Tibial artery (tissue), 4 donors: ENCODE data around the gene FBXO42.

Source experiments
- DNase-seq, 2 donors: peaks; one replicate each; pipeline ENCODE4 v3.0.0-alpha.2; 2019
- H3K27ac ChIP-seq, 2 donors: fragments of 200-600 bp; sonication (generic) in 1 of 2; 1 replicate in 1 of 2; 2 replicates in 1 of 2; pipeline ENCODE4 v1.5.1; 2018 to 2019; ENCODE audit warnings: mild to moderate bottlenecking in 1 of 2
- H3K27me3 ChIP-seq, 2 donors: fragments of 200-600 bp; sonication (generic) in 1 of 2; one replicate each; pipeline versions ENCODE4 v1.5.1 to v1.6.0; 2016 to 2019
- H3K36me3 ChIP-seq, 3 donors: fragments of 200-600 bp; sonication (generic) in 2 of 3; one replicate each; pipeline ENCODE4 v1.5.1; 2016 to 2019; ENCODE audit warnings: mild to moderate bottlenecking in 2 of 3
- H3K4me1 ChIP-seq, 4 donors: fragments of 200-600 bp; sonication (generic) in 2 of 4; 1 replicate in 3 of 4; 2 replicates in 1 of 4; pipeline ENCODE4 v1.5.1; 2016 to 2019
- H3K4me3 ChIP-seq, 2 donors: fragments of 200-600 bp; sonication (generic) in 1 of 2; 1 replicate in 1 of 2; 2 replicates in 1 of 2; pipeline ENCODE4 v1.5.1; 2018 to 2019; ENCODE audit warnings: mild to moderate bottlenecking in 2 of 2
- H3K9me3 ChIP-seq, 3 donors: fragments of 200-600 bp; sonication (generic) in 1 of 3; one replicate each; pipeline ENCODE4 v1.5.1; 2016 to 2019
- CTCF ChIP-seq, 2 experiments: fragments of 200-600 bp in 1 of 2; fragments of 450-650 bp in 1 of 2; IDR thresholded peaks; one replicate each; pipeline ENCODE4 v1.5.1; 2017 to 2019; ENCODE audit warnings: antibody characterized with exemption in 2 of 2, mild to moderate bottlenecking in 1 of 2, moderate library complexity in 1 of 2
- intact Hi-C: fragments of 100-400 bp; cut with DNase I; formaldehyde crosslinking; loops from one replicate; pipeline ENCODE4 v1.15.0; 2023; ENCODE audit warnings: low total_unique reads

FBXO42 gene

GRCh38 chr1:16356867-16357266, 4.6 kb upstream of the FBXO42 start:
- no peak overlapping the region for H3K4me3 ChIP-seq
- peaks cover 0 to 24% (median 11%) of the 10 kb centered on the region in 4 donors for H3K4me1 ChIP-seq
- no peaks in the 10 kb centered on the region for H3K27me3 ChIP-seq
- intact Hi-C loops, result loop anchor here (10.0 kb wide), 1 partner anchor 62 kb away; no protein-coding TSS in a partner anchor
- no peak for DNase-seq
- H3K9me3 ChIP-seq, result no peaks in the 10 kb centered on the region
- H3K36me3 ChIP-seq, result no peaks in the 10 kb centered on the region
- TF ChIP-seq CTCF (IDR thresholded peaks at IDR 0.05), result no peak
- no peak overlapping the region for H3K27ac ChIP-seq

- intact Hi-C loops, result loop anchor here (5.0 to 10.0 kb wide), 2 partner anchors 60 to 107 kb away; no protein-coding TSS in a partner anchor
- TF ChIP-seq CTCF (IDR thresholded peaks at IDR 0.05), result no peak
- DNase-seq, result peak in 1 of 2 donors; percentile 67
Measured at GRCh38 chr1:16354619-16355018, 2.3 kb upstream of the FBXO42 start.

GRCh38 chr1:16352842-16353535, 709 bp upstream of the FBXO42 start:
- intact Hi-C loops, result loop anchor here (5.0 to 10.0 kb wide), 2 partner anchors 58 to 106 kb away; no protein-coding TSS in a partner anchor
- TF ChIP-seq CTCF (IDR thresholded peaks at IDR 0.05), result no peak
- H3K36me3 ChIP-seq, result no peaks in the 10 kb centered on the region
- peak; percentile 12 to 57 for DNase-seq
- H3K4me1 ChIP-seq, result peaks cover 0 to 47% (median 23%) of the 10 kb centered on the region in 4 donors
- H3K4me3 ChIP-seq, result peak overlapping the region; percentile 68 to 86
- no peaks in the 10 kb centered on the region for H3K9me3 ChIP-seq
- H3K27ac ChIP-seq, result peak overlapping the region; percentile 87 to 91
- H3K27me3 ChIP-seq, result no peaks in the 10 kb centered on the region

More at GRCh38 chr1:16354619-16355018, 2.3 kb upstream of the FBXO42 start:
- Histone ChIP-seq H3K4me1 (peaks cover 0 to 31% (median 15%) of the 10 kb centered on the region in 4 donors), H3K4me3 (no peak overlapping the region), H3K27ac (peak overlapping the region; percentile 87 to 91), H3K27me3 (no peaks in the 10 kb centered on the region), H3K9me3 (no peaks in the 10 kb centered on the region), H3K36me3 (no peaks in the 10 kb centered on the region)

GRCh38 chr1:16351456-16351993, 755 bp downstream of the FBXO42 start:
- Histone ChIP-seq H3K4me3 (peak overlapping the region; percentile 68 to 86), H3K36me3 (no peaks in the 10 kb centered on the region), H3K9me3 (no peaks in the 10 kb centered on the region), H3K27me3 (no peaks in the 10 kb centered on the region), H3K4me1 (peaks cover 0 to 59% (median 23%) of the 10 kb centered on the region in 4 donors), H3K27ac (peak overlapping the region; percentile 87 to 91)
- no peak for TF ChIP-seq CTCF (IDR thresholded peaks at IDR 0.05)
- intact Hi-C loops, result loop anchor here (5.0 to 10.0 kb wide), 2 partner anchors 57 to 104 kb away; no protein-coding TSS in a partner anchor
- DNase-seq, result peak; percentile 18 to 60

GRCh38 chr1:16349847-16350406, 2.4 kb downstream of the FBXO42 start:
- Histone ChIP-seq H3K4me1 (peaks cover 0 to 70% (median 23%) of the 10 kb centered on the region in 4 donors), H3K4me3 (peak overlapping the region; percentile 68 to 86), H3K9me3 (no peaks in the 10 kb centered on the region), H3K36me3 (no peaks in the 10 kb centered on the region), H3K27ac (peak overlapping the region; percentile 87 to 91), H3K27me3 (no peaks in the 10 kb centered on the region)
- DNase-seq, result no peak
- intact Hi-C loops, result loop anchor here (5.0 to 10.0 kb wide), 2 partner anchors 55 to 103 kb away; no protein-coding TSS in a partner anchor
- no peak for TF ChIP-seq CTCF (IDR thresholded peaks at IDR 0.05)
